Activated T-cell treated with anti-CD3 and anti-CD28 coated beads for 48 hours (primary cell): ENCODE data around the gene CLIC3.

Experiments
- DNase-seq: peaks from one replicate; pipeline ENCODE4 v3.0.0-alpha.2; 2020; ENCODE audit warnings: low read depth

Gene CLIC3

GRCh38 chr9:137000177-137000930 lies 4.0 kb upstream of the CLIC3 start:
- DNase-seq: no peak

- DNase-seq: no peak
Observed at GRCh38 chr9:136997830-136998234, 1.5 kb upstream of the CLIC3 start.

- no peak for DNase-seq
Observed at GRCh38 chr9:136997371-136997770, 1.0 kb upstream of the CLIC3 start.

GRCh38 chr9:136995772-136996311 lies 526 bp downstream of the CLIC3 start:
- DNase-seq: no peak

- no peak for DNase-seq
Observed at GRCh38 chr9:136995362-136995761, 1.0 kb downstream of the CLIC3 start.

- DNase-seq: no peak
Observed at GRCh38 chr9:136994888-136995230, 1.5 kb downstream of the CLIC3 start.

GRCh38 chr9:136994180-136994887 lies 2.0 kb downstream of the CLIC3 start:
- DNase-seq: no peak

GRCh38 chr9:136992819-136993369 lies 3.5 kb downstream of the CLIC3 start:
- no peak for DNase-seq

GRCh38 chr9:136991993-136992818 lies 4.2 kb downstream of the CLIC3 start, which contains the start of gene PAXX:
TSS of gene PAXX (plus strand) at chr9:136992422. CDS start at chr9:136992444, 22 bp downstream.
- peak; percentile 97 for DNase-seq

GRCh38 chr9:136990242-136990911 lies 6.0 kb downstream of the CLIC3 start:
- no peak for DNase-seq

- DNase-seq: no peak
Observed at GRCh38 chr9:136988872-136989271, 7.5 kb downstream of the CLIC3 start.

- DNase-seq: no peak
Observed at GRCh38 chr9:136985853-136986252, 10.5 kb downstream of the CLIC3 start.

- no peak for DNase-seq
Observed at GRCh38 chr9:136985027-136985602, 11.3 kb downstream of the CLIC3 start.

GRCh38 chr9:136984464-136985026 lies 11.8 kb downstream of the CLIC3 start:
- DNase-seq: no peak

- no peak for DNase-seq
Observed at GRCh38 chr9:136983656-136984314, 12.6 kb downstream of the CLIC3 start.

GRCh38 chr9:136983167-136983566 lies 13.2 kb downstream of the CLIC3 start:
- no peak for DNase-seq

GRCh38 chr9:136982232-136983051 lies 13.9 kb downstream of the CLIC3 start, which contains the start of gene LCNL1:
TSS of gene LCNL1 (plus strand) at chr9:136982993. CDS start at chr9:136983587, 594 bp downstream.
- no peak for DNase-seq

- no peak for DNase-seq
Observed at GRCh38 chr9:136981588-136982231, 14.7 kb downstream of the CLIC3 start.
